IPS-20b (cell line): Measurements from ENCODE around the gene HAPLN3.
"Not testable (repeated sequence)": the region's sequence is repeated elsewhere in the genome, so short reads cannot be mapped to it uniquely, and the experiment has no call there.

ENCODE experiments used
- H3K27ac ChIP-seq: one replicate; pipeline ENCODE4 v1.5.1; 2013; ENCODE audit warnings: low read length
- H3K27me3 ChIP-seq: 2 replicates; pipeline ENCODE4 v1.6.1; 2013; ENCODE audit warnings: mild to moderate bottlenecking, low read length, inconsistent platforms; ENCODE audit not compliant: insufficient read depth
- H3K36me3 ChIP-seq: 2 replicates; pipeline ENCODE4 v1.6.1; 2013; ENCODE audit warnings: low read depth, mild to moderate bottlenecking, inconsistent platforms, low read length, moderate library complexity; ENCODE audit not compliant: insufficient read depth
- H3K4me1 ChIP-seq: 2 replicates; pipeline ENCODE4 v1.6.1; 2013; ENCODE audit warnings: mild to moderate bottlenecking, control low read depth, inconsistent platforms, low read length, moderate library complexity; ENCODE audit not compliant: insufficient read depth
- H3K4me3 ChIP-seq: 2 replicates; pipeline ENCODE4 v1.5.1; 2013; ENCODE audit warnings: mild to moderate bottlenecking, low read length, inconsistent platforms
- H3K9ac ChIP-seq: 2 replicates; pipeline ENCODE4 v1.6.1; 2013; ENCODE audit warnings: low read depth, mild to moderate bottlenecking, inconsistent platforms, low read length, moderate library complexity
- H3K9me3 ChIP-seq: 2 replicates; pipeline ENCODE4 v1.6.1; 2013; ENCODE audit warnings: mild to moderate bottlenecking, low read depth, low read length, inconsistent platforms; ENCODE audit not compliant: insufficient read depth

HAPLN3 gene

DNA sequence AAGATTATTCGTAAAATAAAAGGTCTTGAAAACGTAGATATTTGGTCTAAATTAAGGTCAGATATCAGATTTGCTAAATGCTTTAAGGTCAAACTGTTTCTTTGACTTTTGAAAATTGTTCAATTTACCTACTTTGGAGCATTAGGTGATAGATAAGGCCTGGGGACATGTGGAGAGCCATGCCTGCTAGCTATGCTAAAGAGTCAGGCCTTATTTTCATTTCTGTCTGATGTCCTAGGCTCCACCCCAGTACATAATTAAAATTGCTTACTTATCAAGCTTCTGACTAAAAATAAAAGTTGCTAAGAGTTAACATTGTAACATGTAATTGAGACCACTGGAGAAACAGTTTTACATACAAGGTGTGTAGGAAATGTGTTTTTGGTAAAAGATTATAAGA lies 30.3 kb upstream of the HAPLN3 start:
- not testable (repeated sequence) for H3K4me3 ChIP-seq, H3K27ac ChIP-seq, H3K27me3 ChIP-seq, H3K36me3 ChIP-seq, H3K4me1 ChIP-seq, H3K9ac ChIP-seq
- H3K9me3 ChIP-seq = peaks cover 19% of the 10 kb centered on the region; the same call in 1 of the 2 replicates

DNA sequence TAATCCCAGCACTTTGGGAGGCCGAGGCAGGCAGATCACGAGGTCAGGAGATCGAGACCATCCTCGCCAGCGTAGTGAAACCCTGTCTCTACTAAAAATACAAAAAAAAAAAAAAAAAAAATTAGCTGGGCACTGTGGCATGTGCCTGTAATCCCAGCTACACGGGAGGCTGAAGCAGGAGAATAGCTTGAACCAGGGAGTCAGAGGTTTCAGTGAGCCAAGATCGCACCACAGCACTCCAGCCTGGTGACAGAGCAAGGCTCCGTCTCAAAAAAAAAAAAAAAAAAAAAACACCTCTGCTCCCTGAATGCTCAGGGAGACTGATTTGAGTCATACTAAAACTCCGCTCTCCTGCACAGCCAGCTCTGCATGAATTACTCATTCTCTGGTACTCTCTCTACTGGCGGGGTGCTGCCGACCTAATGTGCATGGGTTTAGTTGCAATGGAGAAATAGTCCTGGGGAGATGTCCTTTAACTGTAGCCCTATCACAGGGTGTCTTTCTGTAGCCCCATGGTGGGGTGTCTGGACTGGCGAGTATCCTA lies 25.6 kb upstream of the HAPLN3 start:
- H3K4me3 ChIP-seq = not testable (repeated sequence)

DNA sequence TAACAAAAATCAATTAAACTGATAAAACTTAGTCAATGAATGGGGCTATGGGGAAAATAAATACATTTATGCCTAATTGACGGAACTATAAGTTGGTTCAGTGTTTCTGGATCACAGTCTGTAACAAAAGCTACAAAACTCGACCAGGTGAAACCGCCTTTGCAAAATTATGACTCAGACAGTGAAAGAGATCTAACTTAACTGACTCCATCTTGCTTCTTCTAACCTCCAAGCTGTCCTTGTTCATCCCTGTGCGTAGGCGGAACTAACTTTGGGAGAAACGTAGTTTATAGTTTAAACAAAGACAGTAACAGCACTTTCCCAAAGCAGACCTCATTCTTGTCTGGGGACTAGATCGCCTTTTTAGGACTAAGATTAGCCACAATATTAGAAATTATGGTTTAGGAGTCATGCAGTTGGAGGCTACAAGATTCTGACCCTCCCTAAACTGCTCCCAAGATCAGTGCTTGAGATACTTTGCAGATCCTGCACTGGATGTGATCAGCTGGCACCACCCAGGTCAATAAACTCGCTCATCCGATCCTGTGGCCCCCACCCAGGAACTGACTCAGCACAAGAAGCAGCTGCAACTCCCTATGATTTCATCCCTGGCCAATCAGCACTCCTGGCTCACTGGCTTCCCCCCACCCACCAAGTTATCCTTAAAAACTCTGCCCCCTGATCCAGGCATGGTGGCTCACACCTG lies 25.0 kb upstream of the HAPLN3 start:
- no peak overlapping the region for H3K9ac ChIP-seq
- H3K36me3 ChIP-seq = no peaks in the 10 kb centered on the region
- no peaks in the 10 kb centered on the region for H3K4me1 ChIP-seq
- H3K27ac ChIP-seq = no peak overlapping the region
- no peak overlapping the region for H3K4me3 ChIP-seq
- H3K9me3 ChIP-seq = no peaks in the 10 kb centered on the region
- H3K27me3 ChIP-seq = no peaks in the 10 kb centered on the region

More for the DNA sequence above, 25.6 kb upstream of the HAPLN3 start:
- H3K9me3 ChIP-seq, H3K9ac ChIP-seq, H3K27me3 ChIP-seq, H3K36me3 ChIP-seq, H3K27ac ChIP-seq, H3K4me1 ChIP-seq: not testable (repeated sequence)

DNA sequence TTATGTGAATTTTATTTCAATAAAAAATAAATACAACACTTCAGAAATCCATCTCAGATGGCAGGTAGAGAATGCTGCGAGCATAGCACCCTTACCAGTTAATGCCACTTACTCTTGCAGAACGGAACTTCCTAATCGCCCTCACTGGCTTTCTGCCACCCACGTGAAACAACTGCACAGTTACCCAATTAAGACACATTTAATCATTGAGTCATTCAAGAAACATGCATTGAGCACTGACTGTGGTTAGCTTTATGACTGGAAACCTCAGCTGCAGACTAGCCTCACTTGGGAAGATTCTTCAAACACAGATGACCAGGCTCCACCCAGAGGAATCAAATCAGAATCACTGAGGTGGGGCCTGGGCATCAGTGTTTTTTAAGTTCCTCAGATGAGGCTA lies 23.4 kb upstream of the HAPLN3 start:
- Histone ChIP-seq H3K4me1 (no peaks in the 10 kb centered on the region), H3K27me3 (no peaks in the 10 kb centered on the region), H3K9ac (no peak overlapping the region), H3K4me3 (no peak overlapping the region), H3K9me3 (no peaks in the 10 kb centered on the region), H3K27ac (no peak overlapping the region), H3K36me3 (no peaks in the 10 kb centered on the region)

DNA sequence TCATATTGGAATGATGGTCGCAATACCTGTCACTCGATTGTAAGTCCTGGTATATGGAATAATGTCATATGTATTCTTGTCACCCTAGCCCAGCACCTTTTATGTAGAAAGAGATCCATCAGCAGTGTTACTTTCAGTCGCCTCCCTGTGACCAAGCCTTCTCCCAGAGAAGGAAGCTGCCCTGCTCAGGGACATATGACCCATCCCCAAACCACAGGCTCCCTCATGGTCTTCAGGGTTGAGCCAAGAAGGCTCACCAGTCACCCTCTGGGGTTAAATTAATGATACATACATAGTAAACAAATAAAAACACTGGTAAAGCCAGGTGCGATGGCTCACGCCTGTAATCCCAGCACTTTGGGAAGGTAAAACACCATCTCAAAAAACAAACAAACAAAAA lies 22.4 kb upstream of the HAPLN3 start:
- Histone ChIP-seq H3K9ac (no peak overlapping the region), H3K9me3 (no peaks in the 10 kb centered on the region), H3K4me1 (no peaks in the 10 kb centered on the region), H3K27me3 (no peaks in the 10 kb centered on the region), H3K36me3 (no peaks in the 10 kb centered on the region), H3K27ac (no peak overlapping the region), H3K4me3 (no peak overlapping the region)

DNA sequence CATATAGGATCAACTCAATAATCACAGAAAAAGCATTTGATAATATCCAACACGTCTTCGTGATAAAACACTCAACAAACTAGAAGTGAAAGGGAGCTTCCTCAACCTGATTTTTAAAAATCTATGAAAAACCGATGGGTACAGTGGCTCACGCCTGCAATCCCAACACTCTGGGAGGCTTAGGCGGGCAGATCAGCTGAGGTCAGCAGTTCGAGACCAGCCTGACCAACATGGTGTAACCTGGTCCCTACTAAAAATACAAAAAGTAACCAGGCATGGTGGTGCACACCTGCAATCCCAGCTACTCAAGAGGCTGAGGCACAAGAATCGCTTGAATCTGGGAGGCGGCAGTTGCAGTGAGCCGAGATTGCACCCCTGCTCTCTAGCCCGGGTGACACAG lies 20.0 kb upstream of the HAPLN3 start:
- Histone ChIP-seq H3K9me3 (no peaks in the 10 kb centered on the region), H3K27me3 (no peaks in the 10 kb centered on the region), H3K4me1 (peaks cover 8% of the 10 kb centered on the region; the same call in 1 of the 2 replicates), H3K9ac (no peak overlapping the region), H3K4me3 (no peak overlapping the region), H3K27ac (no peak overlapping the region), H3K36me3 (peaks cover 17% of the 10 kb centered on the region; the same call in 1 of the 2 replicates)

DNA sequence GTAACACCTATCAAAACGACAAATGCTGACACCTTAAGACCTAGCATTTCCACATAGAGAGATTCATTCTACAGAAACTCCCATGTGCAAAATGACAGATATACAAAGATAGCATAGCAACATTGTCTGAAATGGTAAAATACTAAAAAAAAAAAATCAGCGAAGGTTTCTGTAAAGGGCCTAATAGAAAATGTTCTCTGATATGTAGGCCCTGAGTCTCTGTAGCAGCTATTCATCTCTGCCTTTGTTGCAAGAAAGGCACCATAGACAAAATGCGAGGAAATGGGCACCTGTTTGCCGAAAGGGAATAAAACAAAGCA lies 18.5 kb upstream of the HAPLN3 start:
- Histone ChIP-seq H3K27me3 (no peaks in the 10 kb centered on the region), H3K4me1 (peaks cover 17% of the 10 kb centered on the region; the same call in 1 of the 2 replicates), H3K27ac (peak overlapping the region; percentile 68), H3K36me3 (peaks cover 32% of the 10 kb centered on the region), H3K9ac (peak overlapping the region; percentile 97), H3K9me3 (no peaks in the 10 kb centered on the region), H3K4me3 (peak overlapping the region; percentile 98)

DNA sequence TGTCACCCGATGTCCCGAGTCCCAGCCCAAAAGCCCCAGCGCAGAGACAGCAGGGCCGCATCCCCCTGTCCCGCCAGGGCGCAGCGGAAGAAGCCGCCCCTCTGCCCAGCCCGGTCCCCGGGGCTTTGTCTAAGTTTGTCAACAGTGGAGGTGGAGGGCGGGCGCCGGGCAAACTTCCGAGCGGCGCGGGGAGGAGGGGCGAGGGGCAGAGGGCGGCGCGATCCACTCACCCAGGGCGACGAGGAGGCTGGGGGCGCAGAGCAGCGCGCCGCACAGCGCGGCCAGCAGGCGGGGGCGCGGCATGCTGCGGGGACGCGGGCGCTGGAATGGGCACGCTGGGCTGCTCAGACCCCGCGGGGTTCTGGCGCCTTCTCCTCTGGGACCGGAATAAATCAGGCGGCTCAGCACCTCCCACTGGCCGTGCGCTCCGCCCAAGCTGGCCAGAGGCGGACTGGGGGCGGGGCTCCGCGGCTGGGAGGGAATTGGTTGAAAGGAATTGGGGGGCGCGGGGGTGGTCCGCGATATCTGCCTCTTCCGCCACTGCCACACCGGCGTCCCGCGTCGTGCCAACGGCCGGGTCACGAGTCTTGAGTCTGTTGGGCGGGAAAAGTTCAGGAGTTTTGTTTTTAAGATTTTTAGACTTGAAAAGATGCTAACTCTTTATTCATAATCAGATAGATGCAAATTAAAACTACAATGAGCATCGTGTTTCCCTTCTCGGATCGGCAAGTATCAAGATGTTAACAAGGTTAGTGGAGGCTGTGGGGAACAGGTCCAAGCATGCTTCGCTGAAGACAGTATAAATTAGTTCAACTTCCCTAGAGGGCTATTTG lies 17.9 kb upstream of the HAPLN3 start, which contains the start of gene MFGE8:
TSS of gene MFGE8 (minus strand) at position 363 of the 833 bp plus-strand sequence. CDS start at position 303, 60 bp downstream.
- H3K9me3 ChIP-seq = no peaks in the 10 kb centered on the region
- peaks cover 38% of the 10 kb centered on the region for H3K36me3 ChIP-seq
- H3K27ac ChIP-seq = peak within 1 kb of the TSS; percentile 79
- H3K4me1 ChIP-seq = peaks cover 17% of the 10 kb centered on the region; the same call in 1 of the 2 replicates
- peak within 1 kb of the TSS; percentile 98 for H3K4me3 ChIP-seq
- H3K27me3 ChIP-seq = no peaks in the 10 kb centered on the region
- peak within 1 kb of the TSS; percentile 97 for H3K9ac ChIP-seq

DNA sequence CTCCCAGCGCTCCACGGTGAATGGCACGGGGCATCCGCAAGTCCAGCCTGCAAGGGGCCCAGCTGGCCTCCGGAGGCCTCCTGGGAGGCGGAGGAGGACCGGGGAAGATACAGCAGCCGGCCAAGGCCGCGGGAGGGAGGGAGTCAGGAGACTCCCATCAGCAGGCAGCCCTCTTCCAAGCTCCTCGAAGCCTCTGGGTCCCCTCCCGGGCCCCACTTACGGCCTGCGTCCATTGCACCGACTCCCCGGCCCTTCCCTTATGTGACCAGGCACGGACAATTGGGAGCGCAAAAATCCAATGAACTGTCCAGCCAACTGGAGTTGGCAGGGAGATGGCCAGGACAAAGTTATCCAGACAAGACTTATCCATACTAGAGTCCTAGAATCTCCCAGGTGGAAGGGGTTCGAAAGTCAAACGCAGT lies 17.2 kb upstream of the HAPLN3 start:
- Histone ChIP-seq H3K9ac (peak overlapping the region; percentile 97), H3K27ac (peak overlapping the region; percentile 79), H3K4me3 (peak overlapping the region; percentile 98), H3K9me3 (no peaks in the 10 kb centered on the region), H3K27me3 (no peaks in the 10 kb centered on the region), H3K4me1 (peaks cover 17% of the 10 kb centered on the region; the same call in 1 of the 2 replicates), H3K36me3 (peaks cover 45% of the 10 kb centered on the region)

DNA sequence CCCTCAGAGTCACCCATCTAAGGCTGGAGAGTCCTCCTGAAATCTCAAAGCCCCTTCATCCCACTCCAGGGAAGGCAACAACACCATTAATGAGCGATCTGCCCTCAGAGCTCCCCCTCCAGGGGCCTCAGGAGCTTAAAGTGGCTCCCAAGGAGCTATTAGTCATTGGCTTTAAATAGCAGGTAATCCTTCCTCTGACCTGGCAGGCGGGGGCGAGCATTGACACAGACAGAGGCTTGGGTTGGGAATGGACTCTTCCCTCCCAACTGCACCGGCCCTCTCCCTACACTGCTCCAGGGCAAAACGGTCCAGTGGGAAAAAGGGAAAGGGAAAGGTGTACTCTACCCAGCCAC lies 16.4 kb upstream of the HAPLN3 start:
- Histone ChIP-seq H3K27me3 (no peaks in the 10 kb centered on the region), H3K9ac (peak overlapping the region; percentile 97; the same call in 1 of the 2 replicates), H3K4me3 (peak overlapping the region; percentile 98), H3K9me3 (no peaks in the 10 kb centered on the region), H3K27ac (peak overlapping the region; percentile 79), H3K36me3 (peaks cover 53% of the 10 kb centered on the region), H3K4me1 (peaks cover 17% of the 10 kb centered on the region; the same call in 1 of the 2 replicates)

DNA sequence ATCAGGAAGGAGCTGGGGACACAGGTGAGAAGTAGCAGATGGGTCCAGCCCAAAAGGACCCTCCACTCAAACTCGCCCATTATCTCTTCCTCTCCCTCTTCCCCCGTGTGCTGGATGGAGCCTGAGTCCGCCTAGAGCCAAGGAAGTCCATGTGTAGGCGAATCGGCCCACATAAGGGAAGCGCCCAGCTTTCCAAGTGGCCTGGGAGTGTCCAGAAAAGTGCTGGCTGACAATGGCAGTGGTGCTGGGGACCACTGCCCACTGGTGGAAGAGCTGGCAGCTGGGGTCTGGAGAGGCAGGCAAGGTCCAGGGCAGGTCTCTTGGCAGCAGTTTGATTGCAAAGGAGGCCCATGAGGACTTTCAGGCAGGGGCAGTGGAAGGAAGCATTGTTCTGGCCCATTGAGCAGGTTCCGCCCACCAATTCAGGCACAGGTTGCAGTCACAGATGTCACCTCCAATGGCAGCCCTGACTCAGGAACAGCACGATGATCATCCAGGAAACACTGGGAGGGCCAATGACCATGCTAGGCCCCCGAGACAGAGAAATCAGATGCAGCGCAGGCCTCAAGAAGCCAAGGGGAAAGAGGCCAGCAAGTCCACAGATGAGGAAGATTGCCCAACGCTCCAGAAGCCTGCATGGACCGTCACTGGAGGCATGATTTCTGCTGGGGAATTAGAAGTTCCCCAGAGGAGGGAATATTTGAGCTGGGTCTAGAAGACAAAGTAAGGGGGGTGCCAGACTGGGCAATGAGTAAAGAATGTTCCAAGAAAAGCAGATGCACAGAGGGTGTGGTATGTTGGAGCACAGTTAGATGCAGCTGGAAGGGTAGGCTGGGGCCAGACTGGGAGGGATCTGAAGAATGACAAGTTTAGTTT lies 14.8 kb upstream of the HAPLN3 start:
- Histone ChIP-seq H3K4me3 (peak overlapping the region; percentile 98; the same call in 1 of the 2 replicates), H3K4me1 (peaks cover 17% of the 10 kb centered on the region; the same call in 1 of the 2 replicates), H3K36me3 (peaks cover 68% of the 10 kb centered on the region), H3K9me3 (no peaks in the 10 kb centered on the region), H3K9ac (no peak overlapping the region; the same call in 1 of the 2 replicates), H3K27me3 (no peaks in the 10 kb centered on the region), H3K27ac (no peak overlapping the region)
